Keratinocyte (primary cell): ENCODE data around the gene CFAP61. TPM values are rescaled to one million over a fixed set of nuclear protein-coding genes. Genes with fewer than 3 reads are reported as not detected.
A peak's percentile ranks its signal among the peaks of the same experiment; 100 is the strongest.

Source experiments
- DNase-seq: peaks from one replicate; pipeline ENCODE4 v3.0.0-alpha.2; 2011; ENCODE audit warnings: low read depth, missing footprints, low spot score
- FAIRE-seq: peaks from 2 replicates; lab custom pipeline; 2011; peaks lifted over from hg19 to GRCh38; lab: Jason Lieb, UNC
- H2AFZ ChIP-seq: 2 replicates; pipeline ENCODE4 v1.6.0; 2012; ENCODE audit warnings: low read length, control low read depth, inconsistent platforms; ENCODE audit not compliant: control insufficient read depth
- H3K27ac ChIP-seq: 2 replicates; pipeline ENCODE4 v1.5.1; 2011; ENCODE audit warnings: low read length; ENCODE audit not compliant: control insufficient read depth, insufficient read depth
- H3K27me3 ChIP-seq: 3 replicates; pipeline ENCODE4 v1.6.0; 2011; ENCODE audit warnings: low read length; ENCODE audit not compliant: control insufficient read depth, insufficient read depth; ENCODE audit errors: extremely low read depth
- H3K36me3 ChIP-seq, 2 experiments: 2 replicates in 1 of 2; 3 replicates in 1 of 2; pipeline ENCODE4 v1.5.1; 2011; ENCODE audit warnings: low read length in 2 of 2, mild to moderate bottlenecking in 1 of 2; ENCODE audit not compliant: control insufficient read depth in 2 of 2, insufficient read depth in 2 of 2; ENCODE audit errors: extremely low read depth in 1 of 2
- H3K4me1 ChIP-seq: 3 replicates; pipeline ENCODE4 v1.5.1; 2011; ENCODE audit warnings: low read length; ENCODE audit not compliant: control insufficient read depth, insufficient read depth; ENCODE audit errors: extremely low read depth
- H3K4me2 ChIP-seq: 3 replicates; pipeline ENCODE4 v1.6.0; 2011; ENCODE audit warnings: low read depth, low read length; ENCODE audit not compliant: control insufficient read depth, insufficient read depth; ENCODE audit errors: extremely low read depth
- H3K4me3 ChIP-seq, 3 experiments: fragments of 200-600 bp in 1 of 3; sonication (generic) in 1 of 3; 2 replicates in 2 of 3; 3 replicates in 1 of 3; pipeline ENCODE4 v1.5.1; 2011 to 2016; ENCODE audit warnings: low read length in 3 of 3, mild to moderate bottlenecking in 3 of 3, control low read depth in 2 of 3, inconsistent platforms in 1 of 3, low read depth in 1 of 3, mixed read lengths in 1 of 3, mixed run types in 1 of 3, moderate library complexity in 1 of 3; ENCODE audit not compliant: control insufficient read depth in 2 of 3, insufficient read depth in 2 of 3; ENCODE audit errors: extremely low read depth in 1 of 3
- H3K79me2 ChIP-seq: 2 replicates; pipeline ENCODE4 v1.6.0; 2012; ENCODE audit warnings: low read length; ENCODE audit not compliant: control insufficient read depth, insufficient read depth
- H3K9ac ChIP-seq: 3 replicates; pipeline ENCODE4 v1.6.0; 2011; ENCODE audit warnings: low read length; ENCODE audit not compliant: control insufficient read depth, insufficient read depth; ENCODE audit errors: extremely low read depth
- H3K9me1 ChIP-seq: 3 replicates; pipeline ENCODE4 v1.6.0; 2011; ENCODE audit warnings: low read length; ENCODE audit not compliant: control insufficient read depth, insufficient read depth; ENCODE audit errors: extremely low read depth
- H3K9me3 ChIP-seq: 2 replicates; pipeline ENCODE4 v1.5.1; 2012; ENCODE audit warnings: low read depth, low read length; ENCODE audit not compliant: control insufficient read depth
- H4K20me1 ChIP-seq: 3 replicates; pipeline ENCODE4 v1.6.0; 2011; ENCODE audit warnings: low read length; ENCODE audit not compliant: control insufficient read depth, insufficient read depth; ENCODE audit errors: extremely low read depth
- EZH2 ChIP-seq: IDR thresholded peaks from one replicate; pipeline ENCODE4 v1.6.1; 2012; ENCODE audit warnings: inconsistent platforms, mild to moderate bottlenecking, low read length, moderate library complexity
- dilution Hi-C: fragments of 300-500 bp; cut with MboI; formaldehyde crosslinking; loops from one replicate; pipeline ENCODE4 v1.7.0; 2020; ENCODE audit warnings: low sequenced_read_pairs; ENCODE audit not compliant: extremely low pct_ligation_motif_present
- polyA plus RNA-seq, 5 experiments: library from polyadenylated mRNA; depleted of rRNA in 3 of 5; stranded (reverse) in 3 of 5; stranded (forward) in 1 of 5; unstranded in 1 of 5; fragments of >200 nt; gene quantifications; 1 replicate in 1 of 5; 2 replicates in 3 of 5; 3 replicates in 1 of 5; pipeline versions ENCODE4 v1.2.1 to v1.2.3, GENCODE V29; 2011 to 2012; ENCODE audit warnings: missing spikeins in 2 of 5, low read depth in 1 of 5, low replicate concordance in 1 of 5
- TF ChIP-seq, protein P1 (sequence below), 3 experiments: IDR thresholded peaks in 1 of 3; conservative IDR thresholded peaks in 1 of 3; optimal IDR thresholded peaks in 1 of 3; 2 replicates in 2 of 3; 3 replicates in 1 of 3; pipeline versions ENCODE3 to v1.5.1; 2011; ENCODE audit warnings: low read length in 3 of 3, mild to moderate bottlenecking in 3 of 3, moderate library complexity in 2 of 3, control low read depth in 1 of 3, inconsistent platforms in 1 of 3; ENCODE audit not compliant: insufficient read depth in 2 of 3; ENCODE audit errors: extremely low read depth in 1 of 3

CFAP61 gene
- polyA plus RNA-seq, 1 donor (not counting 4 experiments of a cell fraction or from before 2014, with no cell fraction given) = 0.25 TPM

- DNase-seq (no peak), FAIRE-seq (no peak)
- Histone ChIP-seq H4K20me1 (no peaks in the 10 kb centered on the region), H3K27ac (no peak overlapping the region), H3K9me3 (no peaks in the 10 kb centered on the region), H3K9ac (no peak overlapping the region), H3K4me3 (no peak overlapping the region), H3K27me3 (peaks cover 92% of the 10 kb centered on the region), H3K4me1 (no peaks in the 10 kb centered on the region), H3K4me2 (no peak overlapping the region), H2AFZ (no peak overlapping the region), H3K36me3 (no peaks in the 10 kb centered on the region), H3K9me1 (no peaks in the 10 kb centered on the region), H3K79me2 (no peaks in the 10 kb centered on the region)
- TF ChIP-seq EZH2 = peak; percentile 56
- TF ChIP-seq, protein P1, sequence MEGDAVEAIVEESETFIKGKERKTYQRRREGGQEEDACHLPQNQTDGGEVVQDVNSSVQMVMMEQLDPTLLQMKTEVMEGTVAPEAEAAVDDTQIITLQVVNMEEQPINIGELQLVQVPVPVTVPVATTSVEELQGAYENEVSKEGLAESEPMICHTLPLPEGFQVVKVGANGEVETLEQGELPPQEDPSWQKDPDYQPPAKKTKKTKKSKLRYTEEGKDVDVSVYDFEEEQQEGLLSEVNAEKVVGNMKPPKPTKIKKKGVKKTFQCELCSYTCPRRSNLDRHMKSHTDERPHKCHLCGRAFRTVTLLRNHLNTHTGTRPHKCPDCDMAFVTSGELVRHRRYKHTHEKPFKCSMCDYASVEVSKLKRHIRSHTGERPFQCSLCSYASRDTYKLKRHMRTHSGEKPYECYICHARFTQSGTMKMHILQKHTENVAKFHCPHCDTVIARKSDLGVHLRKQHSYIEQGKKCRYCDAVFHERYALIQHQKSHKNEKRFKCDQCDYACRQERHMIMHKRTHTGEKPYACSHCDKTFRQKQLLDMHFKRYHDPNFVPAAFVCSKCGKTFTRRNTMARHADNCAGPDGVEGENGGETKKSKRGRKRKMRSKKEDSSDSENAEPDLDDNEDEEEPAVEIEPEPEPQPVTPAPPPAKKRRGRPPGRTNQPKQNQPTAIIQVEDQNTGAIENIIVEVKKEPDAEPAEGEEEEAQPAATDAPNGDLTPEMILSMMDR (optimal IDR thresholded peaks at IDR 0.05 in 1 of 3, IDR thresholded peaks at IDR 0.05 in 1 of 3, conservative IDR thresholded peaks at IDR 0.05 in 1 of 3; ENCODE audit: extremely low read depth in 1 of 3, insufficient read depth in 2 of 3, low read length in 3 of 3) = peak in 1 of 3 experiments; percentile 3
- dilution Hi-C loops = no loop called here
Observed at GRCh38 chr20:20364593-20365479, 312.5 kb downstream of the CFAP61 start.

DNA sequence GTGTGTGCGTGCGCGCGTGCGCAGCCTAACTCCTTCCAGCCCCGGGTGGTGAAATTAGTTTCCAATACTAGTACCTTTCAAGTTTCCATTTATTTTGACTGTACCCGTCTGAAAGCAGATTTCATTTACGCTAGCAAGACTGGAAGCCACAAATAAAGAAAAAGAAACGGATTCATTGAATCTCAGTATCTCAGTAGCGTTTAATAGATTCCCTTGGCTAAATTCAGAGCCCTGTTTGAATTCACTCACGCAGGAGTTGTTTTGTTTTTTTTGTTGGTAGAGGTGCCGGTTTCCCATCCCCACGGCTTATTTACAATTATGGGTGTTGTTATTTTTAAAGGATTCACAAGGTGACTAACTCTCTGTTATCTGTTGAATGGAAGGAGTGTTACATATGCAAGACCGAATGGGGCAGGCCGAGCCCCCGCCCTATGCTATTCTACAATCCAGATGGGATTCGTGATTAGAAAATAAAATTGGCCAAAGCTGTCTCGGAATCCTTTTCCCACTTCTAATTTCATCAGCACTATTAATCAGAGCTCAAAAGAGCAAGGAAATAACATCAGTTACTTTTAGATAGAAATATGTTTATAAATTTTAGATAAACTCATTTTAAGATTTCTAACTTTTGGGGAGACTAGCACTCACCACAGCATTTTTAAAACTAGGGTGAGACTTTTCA, 313.3 kb downstream of the CFAP61 start:
- FAIRE-seq (no peak), DNase-seq (no peak)
- Histone ChIP-seq H2AFZ (no peak overlapping the region), H3K9me1 (no peaks in the 10 kb centered on the region), H3K4me3 (no peak overlapping the region), H4K20me1 (no peaks in the 10 kb centered on the region), H3K9ac (no peak overlapping the region), H3K4me1 (no peaks in the 10 kb centered on the region), H3K27me3 (peaks cover 97% of the 10 kb centered on the region), H3K9me3 (no peaks in the 10 kb centered on the region), H3K36me3 (no peaks in the 10 kb centered on the region), H3K79me2 (no peaks in the 10 kb centered on the region), H3K4me2 (no peak overlapping the region), H3K27ac (no peak overlapping the region)
- dilution Hi-C loops = no loop called here
- TF ChIP-seq, protein P1 (optimal IDR thresholded peaks at IDR 0.05 in 1 of 3, IDR thresholded peaks at IDR 0.05 in 1 of 3, conservative IDR thresholded peaks at IDR 0.05 in 1 of 3; ENCODE audit: extremely low read depth in 1 of 3, insufficient read depth in 2 of 3, low read length in 3 of 3) = no peak
- no peak for TF ChIP-seq EZH2
